HK-2 (cell line): ENCODE data around the gene BMPR2.
"Not testable (repeated sequence)": the region's sequence is repeated elsewhere in the genome, so short reads cannot be mapped to it uniquely, and the experiment has no call there.

Source experiments
- DNase-seq: peaks from one replicate; pipeline ENCODE4 v3.0.0-alpha.2; 2018; ENCODE audit not compliant: unreplicated experiment

BMPR2 gene

GRCh38 chr2:202530038-202530437 is 153.9 kb downstream of the BMPR2 start:
- DNase-seq: no peak

- not testable (repeated sequence) for DNase-seq
Measured at GRCh38 chr2:202535290-202535689, 159.2 kb downstream of the BMPR2 start.

GRCh38 chr2:202541137-202541536 is 165.0 kb downstream of the BMPR2 start:
- DNase-seq: no peak

GRCh38 chr2:202542142-202542541 is 166.0 kb downstream of the BMPR2 start:
- no peak for DNase-seq

GRCh38 chr2:202545523-202545922 is 169.4 kb downstream of the BMPR2 start:
- DNase-seq: no peak

GRCh38 chr2:202545931-202546330 is 169.8 kb downstream of the BMPR2 start:
- DNase-seq: no peak

GRCh38 chr2:202546499-202547141 is 170.5 kb downstream of the BMPR2 start:
- not testable (repeated sequence) for DNase-seq

- DNase-seq: no peak
Measured at GRCh38 chr2:202548240-202548639, 172.1 kb downstream of the BMPR2 start.

- not testable (repeated sequence) for DNase-seq
Measured at GRCh38 chr2:202551000-202551399, 174.9 kb downstream of the BMPR2 start.

- no peak for DNase-seq
Measured at GRCh38 chr2:202555356-202555755, 179.2 kb downstream of the BMPR2 start.

GRCh38 chr2:202560200-202560599 is 184.1 kb downstream of the BMPR2 start:
- DNase-seq: no peak

- no peak for DNase-seq
Measured at GRCh38 chr2:202564226-202564625, 188.1 kb downstream of the BMPR2 start.

GRCh38 chr2:202566286-202566685 is 190.2 kb downstream of the BMPR2 start:
- no peak for DNase-seq

- DNase-seq: no peak
Measured at GRCh38 chr2:202574541-202574940, 198.4 kb downstream of the BMPR2 start.

GRCh38 chr2:202575194-202575593 is 199.1 kb downstream of the BMPR2 start:
- DNase-seq: not testable (repeated sequence)

GRCh38 chr2:202577250-202578183 is 201.4 kb downstream of the BMPR2 start:
- DNase-seq: no peak

- DNase-seq: not testable (repeated sequence)
Measured at GRCh38 chr2:202582846-202583245, 206.7 kb downstream of the BMPR2 start.

- no peak for DNase-seq
Measured at GRCh38 chr2:202583709-202584219, 207.6 kb downstream of the BMPR2 start.

GRCh38 chr2:202588647-202589581 is 212.8 kb downstream of the BMPR2 start:
- peak; percentile 61 for DNase-seq

- DNase-seq: no peak
Measured at GRCh38 chr2:202589582-202589949, 213.4 kb downstream of the BMPR2 start.

- DNase-seq: no peak
Measured at GRCh38 chr2:202592566-202592965, 216.4 kb downstream of the BMPR2 start.

GRCh38 chr2:202599105-202599504 is 223.0 kb downstream of the BMPR2 start:
- no peak for DNase-seq
